Smooth muscle cell of the brain vasculature (primary cell): ENCODE data around the gene ZNF582.
"Not testable (repeated sequence)": the region's sequence is repeated elsewhere in the genome, so short reads cannot be mapped to it uniquely, and the experiment has no call there.

ENCODE experiments used
- DNase-seq: peaks from one replicate; pipeline ENCODE4 v3.0.0-alpha.2; 2012; ENCODE audit warnings: low read depth, low spot score

The ZNF582 gene

GRCh38 chr19:56351208-56351607, 42.1 kb downstream of the ZNF582 start:
- no peak for DNase-seq

GRCh38 chr19:56350416-56351045, 42.8 kb downstream of the ZNF582 start:
- peak; percentile 9 for DNase-seq

- DNase-seq, result no peak
Observed at GRCh38 chr19:56348289-56348877, 45.0 kb downstream of the ZNF582 start.

- DNase-seq, result no peak
Observed at GRCh38 chr19:56347163-56347778, 46.1 kb downstream of the ZNF582 start.

- no peak for DNase-seq
Observed at GRCh38 chr19:56341948-56342347, 51.4 kb downstream of the ZNF582 start.

- not testable (repeated sequence) for DNase-seq
Observed at GRCh38 chr19:56339031-56339430, 54.3 kb downstream of the ZNF582 start.

GRCh38 chr19:56337077-56337476, 56.3 kb downstream of the ZNF582 start:
- DNase-seq, result not testable (repeated sequence)

GRCh38 chr19:56335371-56335770, 58.0 kb downstream of the ZNF582 start:
- not testable (repeated sequence) for DNase-seq

GRCh38 chr19:56333506-56333905, 59.8 kb downstream of the ZNF582 start:
- DNase-seq, result no peak
